Measurements from ENCODE around the gene UNC5CL.
A peak's percentile ranks its signal among the peaks of the same experiment; 100 is the strongest.

The UNC5CL gene

DNA sequence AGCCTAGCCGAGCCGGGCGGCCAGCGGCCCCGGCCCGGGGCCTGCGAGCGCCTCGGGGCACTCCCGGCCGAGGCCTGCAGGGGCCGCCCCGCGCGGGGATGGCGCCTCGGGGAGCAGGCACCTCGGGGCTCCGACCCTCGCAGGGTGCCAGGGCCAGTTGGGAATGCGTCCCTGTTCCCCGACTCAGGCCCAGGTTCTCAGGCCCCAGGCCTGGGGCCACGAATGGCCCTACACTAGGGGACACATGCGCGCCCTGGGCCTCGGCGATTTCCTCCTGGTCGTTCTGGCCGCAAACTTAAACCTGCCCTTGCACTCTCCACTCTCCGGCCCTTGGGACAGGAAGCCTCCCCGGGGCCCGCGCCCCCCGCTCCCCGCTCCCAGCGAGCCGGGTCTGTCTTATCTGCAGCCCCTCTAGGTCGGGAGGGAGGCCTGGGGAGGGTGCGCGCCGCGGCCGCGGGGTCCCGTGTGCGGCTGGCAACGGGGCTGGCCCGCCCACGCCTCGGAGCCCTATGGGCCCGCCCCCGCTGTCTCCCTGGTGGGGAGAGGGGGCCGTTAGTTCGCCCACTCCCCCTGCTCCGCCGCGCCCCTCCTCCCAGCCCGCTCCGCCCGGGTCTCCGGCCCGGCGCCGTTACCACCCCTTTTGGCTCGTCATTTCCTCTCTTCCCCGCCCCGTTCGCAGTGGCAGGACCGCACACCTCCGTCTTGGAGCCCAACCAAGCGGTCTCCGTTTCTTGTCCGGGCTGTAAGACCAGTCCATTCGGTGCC is 34.4 kb upstream of the UNC5CL start:
- CTCF ChIA-PET: interaction anchor here (0.7 to 1.1 kb wide), 3 partner anchors 21 to 246 kb away, joined by 3 to 4 read pairs (median 3); no protein-coding TSS in a partner anchor
- POLR2A ChIA-PET: interaction anchor here (0.9 kb wide), 1 partner anchor 18 kb away, joined by 3 read pairs; no protein-coding TSS in a partner anchor

DNA sequence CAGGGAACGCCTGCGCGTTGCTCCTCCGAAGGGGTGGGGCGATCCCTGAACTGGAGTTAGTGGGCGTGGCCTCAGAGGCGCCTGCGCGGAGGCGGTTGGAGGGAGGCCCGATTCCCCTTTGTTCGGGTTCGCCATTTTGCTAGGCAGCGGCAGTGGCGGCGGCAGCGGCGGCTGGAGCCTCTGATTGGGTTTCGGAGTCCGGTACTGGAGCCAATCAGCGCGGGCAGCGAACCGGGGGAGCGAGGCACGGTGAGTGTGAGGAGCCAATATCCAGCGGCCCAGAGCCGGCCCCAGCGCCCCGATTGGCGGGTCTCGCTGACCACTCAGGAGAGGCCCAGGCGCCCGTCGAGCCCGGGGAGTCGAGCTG is 33.8 kb upstream of the UNC5CL start, which contains the start of gene NFYA:
TSS of gene NFYA (plus strand) at position 139 of the 367 bp plus-strand sequence. CDS start 6,116 bp downstream, outside the sequence.
- TF ChIP-seq, protein P1, sequence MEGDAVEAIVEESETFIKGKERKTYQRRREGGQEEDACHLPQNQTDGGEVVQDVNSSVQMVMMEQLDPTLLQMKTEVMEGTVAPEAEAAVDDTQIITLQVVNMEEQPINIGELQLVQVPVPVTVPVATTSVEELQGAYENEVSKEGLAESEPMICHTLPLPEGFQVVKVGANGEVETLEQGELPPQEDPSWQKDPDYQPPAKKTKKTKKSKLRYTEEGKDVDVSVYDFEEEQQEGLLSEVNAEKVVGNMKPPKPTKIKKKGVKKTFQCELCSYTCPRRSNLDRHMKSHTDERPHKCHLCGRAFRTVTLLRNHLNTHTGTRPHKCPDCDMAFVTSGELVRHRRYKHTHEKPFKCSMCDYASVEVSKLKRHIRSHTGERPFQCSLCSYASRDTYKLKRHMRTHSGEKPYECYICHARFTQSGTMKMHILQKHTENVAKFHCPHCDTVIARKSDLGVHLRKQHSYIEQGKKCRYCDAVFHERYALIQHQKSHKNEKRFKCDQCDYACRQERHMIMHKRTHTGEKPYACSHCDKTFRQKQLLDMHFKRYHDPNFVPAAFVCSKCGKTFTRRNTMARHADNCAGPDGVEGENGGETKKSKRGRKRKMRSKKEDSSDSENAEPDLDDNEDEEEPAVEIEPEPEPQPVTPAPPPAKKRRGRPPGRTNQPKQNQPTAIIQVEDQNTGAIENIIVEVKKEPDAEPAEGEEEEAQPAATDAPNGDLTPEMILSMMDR (IDR thresholded peaks at IDR 0.05; ENCODE audit: insufficient read depth, low read length, missing control alignments): no peak
- DNase-seq (ENCODE audit: low read depth, low spot score): no peak
- peak within 1 kb of the TSS; percentile 93 for H3K4me3 ChIP-seq (ENCODE audit: low read depth, low read length)
- ChIA-PET POLR2A (interaction anchor here (0.8 to 0.9 kb wide), 3 partner anchors 10 to 17 kb away, joined by 3 read pairs; no protein-coding TSS in a partner anchor), CTCF (interaction anchor here (0.7 to 1.1 kb wide), 5 partner anchors 15 to 247 kb away, joined by 3 to 4 read pairs (median 3); no protein-coding TSS in a partner anchor)

More for the DNA sequence above, 34.4 kb upstream of the UNC5CL start:
- H3K4me3 ChIP-seq (ENCODE audit: low read depth, low read length): peak overlapping the region; percentile 93
- DNase-seq (ENCODE audit: low read depth, low spot score): no peak
- TF ChIP-seq, protein P1 (IDR thresholded peaks at IDR 0.05; ENCODE audit: insufficient read depth, low read length, missing control alignments): peak; percentile 23

DNA sequence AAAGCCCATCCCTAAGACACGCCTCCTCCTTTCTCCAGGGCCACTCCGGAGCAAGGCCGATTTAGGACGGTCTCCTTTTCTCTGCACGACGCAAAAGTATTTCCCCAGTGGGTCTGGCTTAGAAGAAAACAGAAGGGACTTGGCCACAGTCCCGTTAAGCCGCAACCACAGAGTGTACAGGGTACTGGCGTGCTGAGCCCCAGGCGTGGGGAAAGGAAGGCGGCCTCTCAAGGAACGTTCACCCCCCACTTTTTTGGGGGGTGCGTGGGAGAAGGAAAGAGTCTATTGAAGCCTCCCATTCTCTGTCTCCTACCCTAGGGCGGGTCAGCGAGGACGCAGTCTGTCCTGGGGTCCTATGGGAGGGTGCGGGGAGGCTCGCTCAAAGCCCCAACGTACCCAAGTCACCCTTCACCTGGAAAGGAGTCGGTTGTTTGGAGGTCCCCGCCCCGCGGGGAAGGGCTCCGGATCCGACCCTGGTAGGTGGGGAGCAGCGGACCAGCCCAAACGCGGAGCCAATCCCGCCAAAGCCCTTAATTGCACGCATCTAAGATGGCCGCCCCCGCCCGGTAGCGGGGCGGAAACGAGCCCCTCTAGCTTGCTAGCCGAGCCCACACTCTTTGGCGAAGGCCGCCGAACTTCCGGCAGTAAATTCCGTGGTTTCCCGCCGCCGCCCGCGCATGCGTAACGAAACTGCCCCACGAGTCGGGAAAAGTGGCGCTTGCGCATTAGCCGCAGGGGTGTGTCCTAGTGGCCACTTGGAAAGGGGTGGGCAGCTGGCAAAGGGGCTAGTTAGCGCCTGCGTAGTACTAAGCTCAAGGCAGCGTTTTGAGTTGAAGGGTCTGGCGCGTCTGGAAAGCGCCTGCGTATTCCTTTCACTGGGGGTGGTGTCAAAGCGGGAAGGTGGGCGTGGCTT is 33.2 kb upstream of the UNC5CL start, which contains the start of gene OARD1:
TSS of gene OARD1 (minus strand) at position 434 of the 913 bp plus-strand sequence. CDS start 722 bp downstream, outside the sequence.
- peak; percentile 97 for DNase-seq (ENCODE audit: low read depth, low spot score)
- H3K4me3 ChIP-seq (ENCODE audit: low read depth, low read length): peak within 1 kb of the TSS; percentile 93
- ChIA-PET POLR2A (interaction anchor here (0.7 to 0.9 kb wide), 4 partner anchors 11 to 1143 kb away, joined by 3 read pairs; no protein-coding TSS in a partner anchor), CTCF (interaction anchor here (0.7 to 4.2 kb wide), 8 partner anchors 12 to 247 kb away, joined by 3 to 37 read pairs (median 4); no protein-coding TSS in a partner anchor)
- TF ChIP-seq, protein P1 (IDR thresholded peaks at IDR 0.05; ENCODE audit: insufficient read depth, low read length, missing control alignments): no peak

DNA sequence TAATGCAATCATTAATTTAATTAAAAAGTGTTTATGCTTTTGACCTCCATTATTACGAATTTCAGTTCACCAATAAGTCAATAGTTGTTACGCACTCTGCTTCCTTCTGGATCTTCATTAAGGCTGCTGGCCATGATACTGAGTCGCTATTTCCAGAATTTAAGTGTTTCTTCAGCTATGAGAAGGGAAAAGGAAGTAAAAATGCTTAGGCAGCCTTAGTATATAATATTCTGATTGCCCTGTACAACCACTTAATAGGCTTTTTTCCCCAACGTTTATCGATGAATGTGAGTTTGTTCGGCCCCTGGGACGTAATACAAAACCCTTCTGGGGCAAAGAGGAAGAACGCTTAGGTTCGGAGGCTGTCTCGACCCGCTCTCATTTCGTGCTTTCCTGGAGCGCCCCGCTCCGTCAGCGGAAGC is 32.5 kb upstream of the UNC5CL start:
- TF ChIP-seq, protein P1 (IDR thresholded peaks at IDR 0.05; ENCODE audit: insufficient read depth, low read length, missing control alignments): no peak
- DNase-seq (ENCODE audit: low read depth, low spot score): no peak
- peak overlapping the region; percentile 93 for H3K4me3 ChIP-seq (ENCODE audit: low read depth, low read length)
- ChIA-PET POLR2A (no interaction called here), CTCF (interaction anchor here (1.0 to 4.7 kb wide), 4 partner anchors 12 to 177 kb away, joined by 3 to 37 read pairs (median 20); no protein-coding TSS in a partner anchor)

DNA sequence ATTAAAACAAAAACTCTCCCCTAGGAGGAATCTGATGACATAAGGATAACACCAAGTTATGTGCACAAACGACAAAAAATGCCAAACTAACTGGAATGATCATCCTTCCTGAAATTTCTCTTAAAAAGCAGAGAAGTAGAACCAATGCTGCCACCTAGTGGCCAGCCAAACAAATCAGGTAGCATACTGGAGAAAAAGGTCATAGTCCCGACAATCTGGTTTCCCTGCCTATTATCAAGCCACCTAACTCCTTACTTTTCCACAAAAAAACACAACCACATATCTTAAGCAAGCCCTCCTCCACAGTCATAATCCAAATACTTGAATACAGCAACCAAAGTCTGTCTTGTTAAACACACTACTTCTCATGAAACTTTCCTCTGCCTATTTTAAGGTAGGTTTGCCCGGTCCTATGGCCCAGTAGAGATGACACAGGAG is 27.9 kb upstream of the UNC5CL start:
- CTCF ChIA-PET: interaction anchor here (0.8 to 4.7 kb wide), 9 partner anchors 11 to 172 kb away, joined by 3 to 35 read pairs (median 5); partner anchors contain the start of gene UNC5CL
- peak; percentile 57 for DNase-seq (ENCODE audit: low read depth, low spot score)
- no peak overlapping the region for H3K4me3 ChIP-seq (ENCODE audit: low read depth, low read length)
- POLR2A ChIA-PET: no interaction called here
- TF ChIP-seq, protein P1 (IDR thresholded peaks at IDR 0.05; ENCODE audit: insufficient read depth, low read length, missing control alignments): peak; percentile 58
